IMR-90 (cell line): ENCODE measurements around the gene PHLDB1. TPM values are rescaled to one million over a fixed set of nuclear protein-coding genes. Genes with fewer than 3 reads are reported as not detected.

Experiments
- ATAC-seq: fragments of 200-7000 bp; cut with Tn5 transposase; 2 replicates; pipeline ENCODE4 v1.9.1; 2020; ENCODE audit warnings: low read depth, mild to moderate bottlenecking, moderate library complexity
- BruUV-seq: library from RNA; stranded (reverse); fragments of 400-500 nt; replicated peaks from 2 replicates; lab custom pipeline; 2021; lab: Mats Ljungman, UMichigan
- CTCF ChIA-PET: fragments of 300-600 bp; formaldehyde crosslinking; extraction: SDS; loops from one replicate; lab custom pipeline; 2021; ENCODE audit warnings: antibody characterized with exemption; lab: Yijun Ruan, JAX
- POLR2A ChIA-PET: fragments of 300-600 bp; sonication (Branson Sonifier 250); formaldehyde crosslinking; loops from one replicate; lab custom pipeline; 2022; ENCODE audit warnings: antibody characterized with exemption; ENCODE audit not compliant: unreplicated experiment; lab: Charles Lee
- DNase-seq: peaks from one replicate; pipeline ENCODE4 v3.0.0; 2013
- H2AFZ ChIP-seq: replicated peaks from 2 replicates; pipeline ENCODE3; 2013; ENCODE audit warnings: low read length, mild to moderate bottlenecking; ENCODE audit not compliant: poor library complexity
- H2AK5ac ChIP-seq: 2 replicates; pipeline ENCODE4 v1.6.1; 2013; ENCODE audit warnings: low read depth, low read length, inconsistent platforms
- H2AK9ac ChIP-seq: replicated peaks from 2 replicates; pipeline ENCODE3; 2013; ENCODE audit warnings: mild to moderate bottlenecking, low read depth, low read length, moderate library complexity; ENCODE audit not compliant: poor library complexity
- H2BK120ac ChIP-seq: 2 replicates; pipeline ENCODE4 v1.6.1; 2013; ENCODE audit warnings: low read depth, low read length, inconsistent platforms
- H2BK15ac ChIP-seq: 3 replicates; pipeline ENCODE4 v1.6.1; 2013; ENCODE audit warnings: low read depth, low read length, inconsistent platforms
- H2BK20ac ChIP-seq: 2 replicates; pipeline ENCODE4 v1.6.1; 2013; ENCODE audit warnings: low read depth, mild to moderate bottlenecking, inconsistent platforms, low read length, moderate library complexity
- H2BK5ac ChIP-seq: 2 replicates; pipeline ENCODE4 v1.6.1; 2013; ENCODE audit warnings: mild to moderate bottlenecking, low read depth, low read length, inconsistent platforms; ENCODE audit not compliant: poor library complexity, severe bottlenecking
- H3K14ac ChIP-seq: replicated peaks from 2 replicates; pipeline ENCODE4 v1.6.1; 2013; ENCODE audit warnings: low read depth, low read length, inconsistent platforms
- H3K18ac ChIP-seq: 2 replicates; pipeline ENCODE4 v1.6.1; 2013; ENCODE audit warnings: low read depth, low read length, control low read depth
- H3K23ac ChIP-seq: 2 replicates; pipeline ENCODE4 v1.6.1; 2013; ENCODE audit warnings: low read depth, low read length, inconsistent platforms
- H3K27ac ChIP-seq: 2 replicates; pipeline ENCODE4 v1.5.1; 2013; ENCODE audit warnings: mild to moderate bottlenecking, control low read depth, low read length; ENCODE audit not compliant: insufficient read depth
- H3K27me3 ChIP-seq: 2 replicates; pipeline ENCODE4 v1.6.1; 2013; ENCODE audit warnings: low read length; ENCODE audit not compliant: control insufficient read depth, insufficient read depth
- H3K36me3 ChIP-seq: 2 replicates; pipeline ENCODE4 v1.6.1; 2013; ENCODE audit warnings: low read length, mixed read lengths; ENCODE audit not compliant: control insufficient read depth, insufficient read depth
- H3K4ac ChIP-seq: 2 replicates; pipeline ENCODE4 v1.6.1; 2013; ENCODE audit warnings: low read depth, low read length, inconsistent platforms
- H3K4me1 ChIP-seq: 2 replicates; pipeline ENCODE4 v1.6.1; 2013; ENCODE audit warnings: low read length, mixed read lengths; ENCODE audit not compliant: control insufficient read depth, insufficient read depth
- H3K4me2 ChIP-seq: 2 replicates; pipeline ENCODE4 v1.6.1; 2013; ENCODE audit warnings: low read depth, mild to moderate bottlenecking, control low read depth, low read length, moderate library complexity
- H3K4me3 ChIP-seq: 2 replicates; pipeline ENCODE4 v1.5.1; 2013; ENCODE audit warnings: low read depth, mild to moderate bottlenecking, control low read depth, low read length, moderate library complexity; ENCODE audit not compliant: insufficient read depth
- H3K56ac ChIP-seq: 2 replicates; pipeline ENCODE4 v1.6.1; 2013; ENCODE audit warnings: low read length, inconsistent platforms; ENCODE audit not compliant: insufficient read depth; ENCODE audit errors: extremely low read depth
- H3K79me1 ChIP-seq, 2 experiments: 2 replicates each; pipeline ENCODE4 v1.6.1; 2013; ENCODE audit warnings: low read length in 2 of 2, inconsistent platforms in 1 of 2, low read depth in 1 of 2
- H3K9ac ChIP-seq: 2 replicates; pipeline ENCODE4 v1.6.1; 2013; ENCODE audit warnings: low read depth, low read length, control low read depth
- H3K9me1 ChIP-seq: 2 replicates; pipeline ENCODE4 v1.6.1; 2013; ENCODE audit warnings: low read length, inconsistent platforms; ENCODE audit not compliant: insufficient read depth
- H3K9me3 ChIP-seq: 2 replicates; pipeline ENCODE4 v1.6.1; 2013; ENCODE audit warnings: low read length; ENCODE audit not compliant: control insufficient read depth, insufficient read depth
- H4K20me1 ChIP-seq: 2 replicates; pipeline ENCODE4 v1.6.1; 2013; ENCODE audit warnings: low read length, inconsistent platforms; ENCODE audit not compliant: insufficient read depth
- H4K5ac ChIP-seq: 2 replicates; pipeline ENCODE4 v1.6.1; 2013; ENCODE audit warnings: mild to moderate bottlenecking, low read depth, low read length, control low read depth
- H4K8ac ChIP-seq, 2 experiments: 2 replicates each; pipeline ENCODE4 v1.6.1; 2013; ENCODE audit warnings: low read depth in 2 of 2, low read length in 2 of 2, control low read depth in 1 of 2, inconsistent platforms in 1 of 2
- H4K91ac ChIP-seq: 2 replicates; pipeline ENCODE4 v1.6.1; 2013; ENCODE audit warnings: low read depth, low read length, inconsistent platforms; ENCODE audit not compliant: insufficient read depth
- CEBPB ChIP-seq: IDR thresholded peaks from 2 replicates; pipeline ENCODE4 v1.6.1; 2012; ENCODE audit warnings: low read depth, low read length, improper control_type of control experiment
- CHD1 ChIP-seq: IDR thresholded peaks from 2 replicates; pipeline ENCODE4 v1.6.1; 2012; ENCODE audit warnings: low read depth, low read length, improper control_type of control experiment
- ELK1 ChIP-seq: fragments of 150-350 bp; IDR thresholded peaks from 2 replicates; pipeline ENCODE4 v1.6.1; 2016; ENCODE audit warnings: low read depth, mild to moderate bottlenecking, low read length, moderate library complexity, borderline replicate concordance
- FOS ChIP-seq: fragments of 150-350 bp; IDR thresholded peaks from 2 replicates; pipeline ENCODE4 v1.6.1; 2016; ENCODE audit warnings: low read depth, low read length
- MAFK ChIP-seq: IDR thresholded peaks from 2 replicates; pipeline ENCODE4 v1.6.1; 2012; ENCODE audit warnings: low read depth, low read length, improper control_type of control experiment
- MAZ ChIP-seq: IDR thresholded peaks from 2 replicates; pipeline ENCODE4 v1.6.1; 2012; ENCODE audit warnings: low read depth, mild to moderate bottlenecking, low read length, improper control_type of control experiment, moderate library complexity, borderline replicate concordance
- MXI1 ChIP-seq: IDR thresholded peaks from 2 replicates; pipeline ENCODE4 v1.6.1; 2012; ENCODE audit warnings: low read depth, mild to moderate bottlenecking, low read length, moderate library complexity, borderline replicate concordance
- NFE2L2 ChIP-seq: fragments of 150-350 bp; IDR thresholded peaks from 2 replicates; pipeline ENCODE4 v1.6.1; 2016; ENCODE audit warnings: low read depth, mild to moderate bottlenecking, low read length
- POLR2A ChIP-seq: IDR thresholded peaks from 2 replicates; pipeline ENCODE4 v1.6.1; 2012; ENCODE audit warnings: mild to moderate bottlenecking, low read depth, low read length
- RAD21 ChIP-seq: IDR thresholded peaks from 2 replicates; pipeline ENCODE4 v1.6.1; 2012; ENCODE audit warnings: low read length, improper control_type of control experiment
- RCOR1 ChIP-seq: IDR thresholded peaks from 2 replicates; pipeline ENCODE4 v1.6.1; 2012; ENCODE audit warnings: mild to moderate bottlenecking, low read length, improper control_type of control experiment; ENCODE audit not compliant: insufficient replicate concordance
- RFX5 ChIP-seq: IDR thresholded peaks from 2 replicates; pipeline ENCODE4 v1.8.0; 2012; ENCODE audit warnings: low read depth, mild to moderate bottlenecking, low read length, moderate library complexity
- SMC3 ChIP-seq: fragments of 150-350 bp; IDR thresholded peaks from 2 replicates; pipeline ENCODE4 v1.6.1; 2016; ENCODE audit warnings: low read depth, mild to moderate bottlenecking, antibody characterized with exemption, low read length, moderate library complexity
- USF2 ChIP-seq: fragments of 150-350 bp; IDR thresholded peaks from 2 replicates; pipeline ENCODE4 v1.6.1; 2017; ENCODE audit warnings: mild to moderate bottlenecking, antibody characterized with exemption, low read length, low read depth
- WGBS, 2 experiments: methylation state at CpG; one replicate each; pipeline versions ENCODE4 v1.1.5 to v1.1.7; 2013; ENCODE audit warnings: missing lambda C conversion rate in 2 of 2; ENCODE audit not compliant: insufficient read length in 1 of 2; ENCODE audit errors: extremely low coverage in 2 of 2; 5-methylcytosine and 5-hydroxymethylcytosine counted together
- dilution Hi-C: fragments of 300-500 bp; cut with HindIII; formaldehyde crosslinking; loops from one replicate; pipeline ENCODE4 v1.14.3; 2018; ENCODE audit warnings: low sequenced_read_pairs; ENCODE audit not compliant: unreplicated experiment
- in situ Hi-C: fragments of 300-500 bp; cut with MboI; formaldehyde crosslinking; loops from 3 replicates; pipeline ENCODE4 v1.14.3; 2019; ENCODE audit warnings: low sequenced_read_pairs, inconsistent platforms, mixed read lengths
- intact Hi-C: fragments of 100-400 bp; cut with micrococcal nuclease; formaldehyde crosslinking; loops from 2 replicates; pipeline ENCODE4 v1.10.0; 2022
- polyA plus RNA-seq, 3 experiments: library from polyadenylated mRNA; depleted of rRNA; stranded (reverse); fragments of >200 nt; gene quantifications; 2 replicates each; pipeline ENCODE4 v1.2.3, GENCODE V29; 2012; ENCODE audit warnings: low replicate concordance in 1 of 3
- total RNA-seq: library from RNA; depleted of rRNA; stranded (reverse); fragments of >200 nt; gene quantifications from 2 replicates; pipeline ENCODE4 v1.2.3, GENCODE V29; 2012

Gene PHLDB1
- total and polyA plus RNA-seq, 2 of the 4 experiments (the other 2 are of a cell fraction): 40.0 to 90.4 TPM

- no peak overlapping the region for H3K4ac ChIP-seq
- H2AK9ac ChIP-seq: no peak overlapping the region
- ATAC-seq (no peak), DNase-seq (no peak)
- no peak overlapping the region for H3K14ac ChIP-seq
- H3K18ac ChIP-seq: no peak overlapping the region
- peaks cover 84% of the 10 kb centered on the region for H3K36me3 ChIP-seq
- no peak overlapping the region for H2AK5ac ChIP-seq
- no peak overlapping the region for H2BK20ac ChIP-seq
- in situ Hi-C loops (no loop called here), dilution Hi-C loops (no loop called here), intact Hi-C loops (no loop called here)
- ChIA-PET POLR2A (no interaction called here), CTCF (no interaction called here)
- H3K9me3 ChIP-seq: no peaks in the 10 kb centered on the region
- H2BK5ac ChIP-seq: no peak overlapping the region
- no peaks in the 10 kb centered on the region for H3K9me1 ChIP-seq
- 0 out of 2 replicates have a peak, but pooled peaks cover 1% of the 10 kb centered on the region for H3K4me1 ChIP-seq
- TF ChIP-seq RAD21: no peak
- no peak for TF ChIP-seq MAFK
- no peak for TF ChIP-seq USF2
- no peak for TF ChIP-seq MXI1
- TF ChIP-seq POLR2A: no peak
- TF ChIP-seq RFX5: no peak
- no peak for TF ChIP-seq MAZ
- TF ChIP-seq CEBPB: no peak
- no peak for TF ChIP-seq NFE2L2
- TF ChIP-seq FOS: no peak
- TF ChIP-seq ELK1: no peak
- no peak for TF ChIP-seq CHD1
- no peak for TF ChIP-seq RCOR1
- no peak for TF ChIP-seq SMC3
- H3K9ac ChIP-seq: no peak overlapping the region
- peaks cover 32 to 68% of the 10 kb centered on the region in 2 experiments for H3K79me1 ChIP-seq
- BruUV-seq: no TSS peak
- no peak overlapping the region for H3K23ac ChIP-seq
- peaks cover 20% of the 10 kb centered on the region for H4K20me1 ChIP-seq
- no peak overlapping the region for H4K5ac ChIP-seq
- H3K56ac ChIP-seq: no peak overlapping the region
- H4K91ac ChIP-seq: no peak overlapping the region
- H2BK120ac ChIP-seq: no peak overlapping the region
- H2BK15ac ChIP-seq: no peak overlapping the region
- no peak overlapping the region for H4K8ac ChIP-seq
- H3K27ac ChIP-seq: no peak overlapping the region
- WGBS, 2 experiments: no CpG with 5 or more reads among the region's 5 CpGs
- H3K4me3 ChIP-seq: no peak overlapping the region
- no peaks in the 10 kb centered on the region for H3K27me3 ChIP-seq
- H2AFZ ChIP-seq: no peak overlapping the region
- H3K4me2 ChIP-seq: no peak overlapping the region
These were observed 40.9 kb downstream of the PHLDB1 start for GRCh38 chr11:118648291-118648690.
